H9 (cell line): ENCODE data around the gene RNF183. TPM values are rescaled to one million over a fixed set of nuclear protein-coding genes. Genes with fewer than 3 reads are reported as not detected.
"Not testable (repeated sequence)": the region's sequence is repeated elsewhere in the genome, so short reads cannot be mapped to it uniquely, and the experiment has no call there.

Experiments used
- DNase-seq: peaks from one replicate; pipeline ENCODE4 v3.0.0-alpha.2; 2017
- H2AFZ ChIP-seq: one replicate; pipeline ENCODE4 v1.6.1; 2013; ENCODE audit warnings: mild to moderate bottlenecking, low read length, control low read depth, moderate library complexity
- H2AK5ac ChIP-seq: 2 replicates; pipeline ENCODE4 v1.6.1; 2013; ENCODE audit warnings: low read length, control low read depth, mixed read lengths; ENCODE audit not compliant: insufficient read length
- H2BK120ac ChIP-seq: one replicate; pipeline ENCODE4 v1.6.1; 2013; ENCODE audit warnings: low read depth, mild to moderate bottlenecking, low read length, control low read depth, inconsistent platforms; ENCODE audit not compliant: poor library complexity, severe bottlenecking
- H2BK12ac ChIP-seq: 2 replicates; pipeline ENCODE4 v1.6.1; 2013; ENCODE audit warnings: low read length, control low read depth, mixed read lengths, low read depth; ENCODE audit not compliant: insufficient read length
- H2BK15ac ChIP-seq: 2 replicates; pipeline ENCODE4 v1.6.1; 2013; ENCODE audit warnings: low read depth, low read length, control low read depth
- H2BK20ac ChIP-seq: one replicate; pipeline ENCODE4 v1.6.1; 2013; ENCODE audit warnings: low read depth, mild to moderate bottlenecking, low read length, control low read depth, inconsistent platforms; ENCODE audit not compliant: poor library complexity, severe bottlenecking
- H2BK5ac ChIP-seq: 2 replicates; pipeline ENCODE4 v1.6.1; 2013; ENCODE audit warnings: low read length, control low read depth, mixed read lengths; ENCODE audit not compliant: insufficient read length
- H3K14ac ChIP-seq: 2 replicates; pipeline ENCODE4 v1.6.1; 2013; ENCODE audit warnings: low read length, control low read depth; ENCODE audit not compliant: insufficient read depth
- H3K18ac ChIP-seq: 2 replicates; pipeline ENCODE4 v1.6.1; 2013; ENCODE audit warnings: low read depth, mild to moderate bottlenecking, mixed read lengths, low read length, control low read depth; ENCODE audit not compliant: insufficient read length
- H3K23ac ChIP-seq: 2 replicates; pipeline ENCODE4 v1.6.1; 2013; ENCODE audit warnings: low read length, control low read depth, mixed read lengths, low read depth; ENCODE audit not compliant: insufficient read length
- H3K23me2 ChIP-seq: 2 replicates; pipeline ENCODE4 v1.6.1; 2013; ENCODE audit warnings: low read depth, mild to moderate bottlenecking, mixed read lengths, low read length, control low read depth; ENCODE audit not compliant: insufficient read length, poor library complexity, severe bottlenecking
- H3K27ac ChIP-seq: 2 replicates; pipeline ENCODE4 v1.5.1; 2013; ENCODE audit warnings: low read length, control low read depth, mixed read lengths, low read depth; ENCODE audit not compliant: insufficient read length
- H3K27me3 ChIP-seq: 2 replicates; pipeline ENCODE4 v1.6.1; 2013; ENCODE audit warnings: low read length, control low read depth, inconsistent platforms; ENCODE audit not compliant: insufficient read depth
- H3K4ac ChIP-seq: 2 replicates; pipeline ENCODE4 v1.6.1; 2013; ENCODE audit warnings: low read depth, mild to moderate bottlenecking, control low read depth, inconsistent platforms, low read length, moderate library complexity
- H3K4me1 ChIP-seq: 2 replicates; pipeline ENCODE4 v1.6.1; 2013; ENCODE audit warnings: low read length, control low read depth, inconsistent platforms; ENCODE audit not compliant: insufficient read depth
- H3K4me2 ChIP-seq: 2 replicates; pipeline ENCODE4 v1.6.1; 2013; ENCODE audit warnings: low read length, control low read depth, mixed read lengths; ENCODE audit not compliant: insufficient read length, insufficient read depth
- H3K56ac ChIP-seq: 2 replicates; pipeline ENCODE4 v1.6.1; 2013; ENCODE audit warnings: low read depth, mild to moderate bottlenecking, mixed read lengths, low read length, control low read depth; ENCODE audit not compliant: insufficient read length
- H3K79me1 ChIP-seq: 2 replicates; pipeline ENCODE4 v1.6.1; 2013; ENCODE audit warnings: low read depth, mild to moderate bottlenecking, moderate library complexity, low read length, control low read depth, inconsistent platforms; ENCODE audit not compliant: insufficient read depth, poor library complexity, severe bottlenecking
- H3K79me2 ChIP-seq: 2 replicates; pipeline ENCODE4 v1.6.1; 2013; ENCODE audit warnings: low read length, control low read depth, inconsistent platforms; ENCODE audit not compliant: insufficient read depth
- H3K9ac ChIP-seq: 2 replicates; pipeline ENCODE4 v1.6.1; 2013; ENCODE audit warnings: low read length, control low read depth, mixed read lengths; ENCODE audit not compliant: insufficient read length; ENCODE audit errors: extremely low read depth
- H3K9me3 ChIP-seq: one replicate; pipeline ENCODE4 v1.6.1; 2013; ENCODE audit warnings: low read depth, low read length, inconsistent platforms; ENCODE audit not compliant: control insufficient read depth
- H3T11ph ChIP-seq: one replicate; pipeline ENCODE4 v1.6.1; 2013; ENCODE audit warnings: mild to moderate bottlenecking, low read length, control low read depth, inconsistent platforms
- H4K20me1 ChIP-seq: one replicate; pipeline ENCODE4 v1.6.1; 2013; ENCODE audit not compliant: control insufficient read depth, insufficient read length, insufficient read depth
- H4K5ac ChIP-seq: 2 replicates; pipeline ENCODE4 v1.6.1; 2013; ENCODE audit warnings: low read depth, mild to moderate bottlenecking, mixed read lengths, low read length, control low read depth; ENCODE audit not compliant: insufficient read length
- H4K8ac ChIP-seq: replicated peaks from 2 replicates; pipeline ENCODE4 v1.6.1; 2013; ENCODE audit warnings: low read length, control low read depth, mixed read lengths, low read depth; ENCODE audit not compliant: insufficient read length
- H4K91ac ChIP-seq: 2 replicates; pipeline ENCODE4 v1.6.1; 2013; ENCODE audit warnings: low read depth, mild to moderate bottlenecking, moderate library complexity, mixed read lengths, low read length, control low read depth; ENCODE audit not compliant: insufficient read length
- H3K27ac Mint-ChIP-seq, 3 experiments: 2 replicates in 2 of 3; 3 replicates in 1 of 3; pipeline ENCODE4 v1.8.0; 2020 to 2021; ENCODE audit warnings: mixed read lengths in 3 of 3, mild to moderate bottlenecking in 1 of 3, moderate library complexity in 1 of 3
- H3K27me3 Mint-ChIP-seq: 2 replicates; pipeline ENCODE4 v1.8.0; 2021; ENCODE audit warnings: low read depth, mild to moderate bottlenecking, moderate library complexity, mixed read lengths
- H3K36me3 Mint-ChIP-seq, 3 experiments: 2 replicates in 2 of 3; 3 replicates in 1 of 3; pipeline ENCODE4 v1.8.0; 2020 to 2021; ENCODE audit warnings: low read depth in 3 of 3, mixed read lengths in 3 of 3; ENCODE audit not compliant: insufficient read depth in 1 of 3
- H3K4me1 Mint-ChIP-seq, 2 experiments: 2 replicates each; pipeline ENCODE4 v1.8.0; 2020; ENCODE audit warnings: mixed read lengths in 2 of 2
- H3K4me3 Mint-ChIP-seq, 2 experiments: 2 replicates in 1 of 2; 3 replicates in 1 of 2; pipeline ENCODE4 v1.8.0; 2020 to 2021; ENCODE audit warnings: mild to moderate bottlenecking in 2 of 2, mixed read lengths in 2 of 2, moderate library complexity in 1 of 2
- H3K9me3 Mint-ChIP-seq, 2 experiments: 2 replicates in 1 of 2; 3 replicates in 1 of 2; pipeline ENCODE4 v1.8.0; 2020; ENCODE audit warnings: mild to moderate bottlenecking in 2 of 2, mixed read lengths in 2 of 2, moderate library complexity in 1 of 2
- WGBS: extraction: QIAGEN DNeasy Blood & Tissue Kit; methylation state at CpG from one replicate; pipeline ENCODE4 v1.1.7; 2013; ENCODE audit warnings: missing lambda C conversion rate, low lambda C conversion rate, mixed read lengths; ENCODE audit not compliant: insufficient read length; ENCODE audit errors: extremely low coverage; 5-methylcytosine and 5-hydroxymethylcytosine counted together
- total RNA-seq: library from RNA; stranded (reverse); gene quantifications from 2 replicates; pipeline ENCODE4 v1.2.1, GENCODE V29; 2021
- TF ChIP-seq, protein P1 (sequence below): fragments of 200-600 bp; sonication (generic); conservative IDR thresholded peaks from 3 replicates; pipeline ENCODE4 v1.8.0; 2021; ENCODE audit warnings: antibody characterized with exemption, mild to moderate bottlenecking

Gene RNF183
- total RNA-seq, 1 experiment from 2014 or later: 0.33 TPM

DNA sequence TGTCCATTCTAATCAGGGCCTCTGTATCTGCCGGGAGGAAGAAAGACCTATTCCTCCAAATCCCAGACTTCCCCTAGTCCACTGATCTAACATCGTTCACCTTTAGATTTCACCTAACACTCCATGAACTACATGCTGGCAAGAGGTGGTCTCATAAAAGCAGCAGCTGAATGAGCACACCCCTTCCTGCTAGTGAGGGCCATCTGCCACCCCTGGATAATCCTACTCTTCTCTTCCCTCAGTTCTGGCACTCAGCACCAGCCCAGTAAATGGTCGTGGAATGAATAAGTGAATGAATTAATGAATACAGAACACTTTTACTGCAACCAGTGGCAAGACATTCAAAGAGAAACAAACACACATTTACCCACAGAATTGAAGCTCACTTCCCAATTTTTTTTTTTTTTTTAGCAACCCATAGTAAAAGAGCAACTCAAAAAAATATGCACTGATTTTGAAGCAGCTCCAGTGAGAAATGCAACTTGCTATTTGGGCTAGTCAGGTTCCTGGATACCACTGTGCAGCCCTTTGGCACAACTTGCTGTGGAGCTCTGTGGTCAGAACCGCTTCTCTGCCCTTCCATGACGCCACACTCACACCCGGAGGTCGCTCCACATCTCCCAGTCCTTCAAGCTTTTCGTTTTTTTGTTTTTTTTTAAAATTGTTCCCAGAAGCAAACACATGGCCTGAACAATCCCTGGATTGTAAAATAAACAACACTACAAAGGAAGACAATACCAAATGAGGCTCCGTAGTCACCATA is 6.2 kb downstream of the RNF183 start:
- no peak overlapping the region for H2AK5ac ChIP-seq
- no peaks in the 10 kb centered on the region for H3K27me3 ChIP-seq
- no peak overlapping the region for H3K4me2 ChIP-seq
- no peaks in the 10 kb centered on the region; the same call in none of the 2 replicates for H3K27me3 Mint-ChIP-seq
- no peak overlapping the region for H2BK5ac ChIP-seq
- H3K79me1 ChIP-seq: no peaks in the 10 kb centered on the region
- no peaks in the 10 kb centered on the region for H3K79me2 ChIP-seq
- no peak overlapping the region for H2BK20ac ChIP-seq
- H2BK120ac ChIP-seq: no peak overlapping the region
- H2BK12ac ChIP-seq: no peak overlapping the region
- no peak for DNase-seq
- WGBS: no CpG with 5 or more reads among the region's 9 CpGs
- H3K9me3 ChIP-seq: no peaks in the 10 kb centered on the region
- no peak overlapping the region for H4K91ac ChIP-seq
- H3K36me3 Mint-ChIP-seq: peaks cover 3 to 15% (median 12%) of the 10 kb centered on the region in 3 experiments; a peak in 6 of 7 replicates
- no peaks in the 10 kb centered on the region for H3K23me2 ChIP-seq
- no peak overlapping the region for H3K18ac ChIP-seq
- no peak overlapping the region for H3K9ac ChIP-seq
- H3K4ac ChIP-seq: no peak overlapping the region
- no peaks in the 10 kb centered on the region for H3K4me1 ChIP-seq
- TF ChIP-seq, protein P1, sequence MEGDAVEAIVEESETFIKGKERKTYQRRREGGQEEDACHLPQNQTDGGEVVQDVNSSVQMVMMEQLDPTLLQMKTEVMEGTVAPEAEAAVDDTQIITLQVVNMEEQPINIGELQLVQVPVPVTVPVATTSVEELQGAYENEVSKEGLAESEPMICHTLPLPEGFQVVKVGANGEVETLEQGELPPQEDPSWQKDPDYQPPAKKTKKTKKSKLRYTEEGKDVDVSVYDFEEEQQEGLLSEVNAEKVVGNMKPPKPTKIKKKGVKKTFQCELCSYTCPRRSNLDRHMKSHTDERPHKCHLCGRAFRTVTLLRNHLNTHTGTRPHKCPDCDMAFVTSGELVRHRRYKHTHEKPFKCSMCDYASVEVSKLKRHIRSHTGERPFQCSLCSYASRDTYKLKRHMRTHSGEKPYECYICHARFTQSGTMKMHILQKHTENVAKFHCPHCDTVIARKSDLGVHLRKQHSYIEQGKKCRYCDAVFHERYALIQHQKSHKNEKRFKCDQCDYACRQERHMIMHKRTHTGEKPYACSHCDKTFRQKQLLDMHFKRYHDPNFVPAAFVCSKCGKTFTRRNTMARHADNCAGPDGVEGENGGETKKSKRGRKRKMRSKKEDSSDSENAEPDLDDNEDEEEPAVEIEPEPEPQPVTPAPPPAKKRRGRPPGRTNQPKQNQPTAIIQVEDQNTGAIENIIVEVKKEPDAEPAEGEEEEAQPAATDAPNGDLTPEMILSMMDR: no peak
- H3K23ac ChIP-seq: no peak overlapping the region
- no peak overlapping the region for H3T11ph ChIP-seq
- no peak overlapping the region for H3K27ac ChIP-seq
- no peaks in the 10 kb centered on the region for H4K20me1 ChIP-seq
- no peak overlapping the region for H3K14ac ChIP-seq
- H2AFZ ChIP-seq: no peak overlapping the region
- no peak overlapping the region for H3K4me3 Mint-ChIP-seq
- no peak overlapping the region for H3K56ac ChIP-seq
- no peak overlapping the region for H4K5ac ChIP-seq
- no peaks in the 10 kb centered on the region for H3K9me3 Mint-ChIP-seq
- peaks cover 4 to 6% of the 10 kb centered on the region in 2 experiments; a peak in 3 of 4 replicates for H3K4me1 Mint-ChIP-seq
- no peak overlapping the region; a peak in 1 of 7 replicates for H3K27ac Mint-ChIP-seq
- H4K8ac ChIP-seq: no peak overlapping the region
- H2BK15ac ChIP-seq: no peak overlapping the region

DNA sequence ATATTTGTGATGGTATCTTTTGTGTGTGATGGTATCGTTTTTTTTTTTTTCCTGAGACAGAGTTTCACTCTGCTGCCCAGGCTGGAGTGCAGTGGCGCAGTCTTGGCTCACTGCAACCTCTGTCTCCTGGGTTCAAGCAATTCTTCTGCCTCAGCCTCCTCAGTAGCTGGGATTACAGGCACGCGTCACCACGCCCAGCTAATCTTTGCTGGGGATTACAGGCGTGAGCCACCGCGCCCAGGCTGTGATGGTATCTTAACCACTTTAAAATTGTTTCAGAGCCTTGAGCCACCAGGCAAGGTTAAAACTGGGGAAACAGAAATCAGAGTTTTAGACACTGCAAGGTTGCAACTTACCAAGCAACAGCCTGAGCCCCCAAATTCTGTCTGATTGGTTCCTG is 6.9 kb downstream of the RNF183 start:
- H2BK15ac ChIP-seq, H4K91ac ChIP-seq, H3K9me3 Mint-ChIP-seq, H3K4me1 ChIP-seq, H3K79me2 ChIP-seq, DNase-seq, H3K18ac ChIP-seq, H2AFZ ChIP-seq, H2BK5ac ChIP-seq, H3K23ac ChIP-seq, H3K4me1 Mint-ChIP-seq, H3K4ac ChIP-seq, H3K4me2 ChIP-seq, H3K9ac ChIP-seq, H4K5ac ChIP-seq, H3T11ph ChIP-seq, H3K56ac ChIP-seq, H3K14ac ChIP-seq, H3K9me3 ChIP-seq, H4K8ac ChIP-seq, H3K27me3 ChIP-seq, H2BK120ac ChIP-seq, H3K79me1 ChIP-seq, H3K27ac Mint-ChIP-seq, H4K20me1 ChIP-seq, H3K4me3 Mint-ChIP-seq, H2BK20ac ChIP-seq, H2AK5ac ChIP-seq, H3K27me3 Mint-ChIP-seq, H3K23me2 ChIP-seq, H3K27ac ChIP-seq, H2BK12ac ChIP-seq: not testable (repeated sequence)
- H3K36me3 Mint-ChIP-seq: peaks cover 4 to 23% (median 20%) of the 10 kb centered on the region in 3 experiments; a peak in 6 of 7 replicates
- no CpG with 5 or more reads among the region's 8 CpGs for WGBS
